DOHH2 (cell line): Measurements from ENCODE around the gene SMTNL1.

ENCODE experiments used
- EZH2phosphoT487 ChIP-seq: fragments of 200-600 bp; sonication (generic); IDR thresholded peaks from 2 replicates; pipeline ENCODE4 v1.6.1; 2017; ENCODE audit warnings: borderline replicate concordance, mild to moderate bottlenecking, antibody characterized with exemption, low read length, moderate library complexity, mixed read lengths
- TF ChIP-seq, protein P1 (sequence below): fragments of 200-600 bp; sonication (generic); IDR thresholded peaks from one replicate; pipeline ENCODE4 v1.5.1; 2014; ENCODE audit warnings: antibody characterized with exemption, mild to moderate bottlenecking, low read depth, low read length; ENCODE audit not compliant: poor library complexity, severe bottlenecking

DNA sequence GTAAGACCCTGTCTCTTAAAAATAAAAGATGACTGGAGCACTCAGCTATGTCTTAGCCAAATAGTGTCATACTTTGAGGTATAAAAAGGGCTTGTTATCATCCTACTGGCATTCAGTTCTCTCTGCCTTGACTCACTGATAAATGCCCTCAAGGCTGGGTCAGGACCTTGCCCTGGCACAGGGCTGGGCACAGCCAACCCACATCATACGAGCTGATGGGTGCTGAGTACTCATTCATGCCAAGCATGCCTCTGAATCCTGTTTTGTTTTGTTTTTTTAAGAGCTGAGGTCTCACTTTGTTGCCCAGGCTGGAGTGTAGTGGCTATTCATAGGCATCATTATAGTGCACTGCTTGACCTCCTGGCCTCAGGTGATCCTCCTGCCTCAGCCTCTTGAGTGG is 1.9 kb downstream of the SMTNL1 start:
- TF ChIP-seq, protein P1, sequence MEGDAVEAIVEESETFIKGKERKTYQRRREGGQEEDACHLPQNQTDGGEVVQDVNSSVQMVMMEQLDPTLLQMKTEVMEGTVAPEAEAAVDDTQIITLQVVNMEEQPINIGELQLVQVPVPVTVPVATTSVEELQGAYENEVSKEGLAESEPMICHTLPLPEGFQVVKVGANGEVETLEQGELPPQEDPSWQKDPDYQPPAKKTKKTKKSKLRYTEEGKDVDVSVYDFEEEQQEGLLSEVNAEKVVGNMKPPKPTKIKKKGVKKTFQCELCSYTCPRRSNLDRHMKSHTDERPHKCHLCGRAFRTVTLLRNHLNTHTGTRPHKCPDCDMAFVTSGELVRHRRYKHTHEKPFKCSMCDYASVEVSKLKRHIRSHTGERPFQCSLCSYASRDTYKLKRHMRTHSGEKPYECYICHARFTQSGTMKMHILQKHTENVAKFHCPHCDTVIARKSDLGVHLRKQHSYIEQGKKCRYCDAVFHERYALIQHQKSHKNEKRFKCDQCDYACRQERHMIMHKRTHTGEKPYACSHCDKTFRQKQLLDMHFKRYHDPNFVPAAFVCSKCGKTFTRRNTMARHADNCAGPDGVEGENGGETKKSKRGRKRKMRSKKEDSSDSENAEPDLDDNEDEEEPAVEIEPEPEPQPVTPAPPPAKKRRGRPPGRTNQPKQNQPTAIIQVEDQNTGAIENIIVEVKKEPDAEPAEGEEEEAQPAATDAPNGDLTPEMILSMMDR, result no peak
- no peak for TF ChIP-seq EZH2phosphoT487
